ENCODE data around the gene NOC4L.

DNA sequence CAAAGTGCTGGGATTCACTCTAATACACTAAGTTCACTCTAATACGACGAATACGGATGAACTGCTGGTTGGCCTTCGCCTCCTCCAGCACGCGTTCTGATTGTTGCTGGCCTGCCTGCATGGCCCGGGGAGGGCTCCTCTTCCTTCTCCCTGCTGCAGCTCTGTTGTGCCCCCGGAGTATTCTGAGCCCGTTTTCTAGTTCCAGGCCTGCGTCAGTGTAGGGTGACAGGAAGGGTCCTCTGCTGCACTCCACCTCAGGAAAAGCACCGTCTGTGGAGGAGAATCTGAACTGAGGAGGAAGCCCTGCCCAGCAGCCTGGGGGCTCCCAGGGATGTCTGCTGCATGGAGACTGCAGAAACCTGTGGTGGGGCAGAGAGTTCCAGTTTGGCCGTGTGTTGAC, 44.5 kb upstream of the NOC4L start:
- TF ChIP-seq, protein P1, sequence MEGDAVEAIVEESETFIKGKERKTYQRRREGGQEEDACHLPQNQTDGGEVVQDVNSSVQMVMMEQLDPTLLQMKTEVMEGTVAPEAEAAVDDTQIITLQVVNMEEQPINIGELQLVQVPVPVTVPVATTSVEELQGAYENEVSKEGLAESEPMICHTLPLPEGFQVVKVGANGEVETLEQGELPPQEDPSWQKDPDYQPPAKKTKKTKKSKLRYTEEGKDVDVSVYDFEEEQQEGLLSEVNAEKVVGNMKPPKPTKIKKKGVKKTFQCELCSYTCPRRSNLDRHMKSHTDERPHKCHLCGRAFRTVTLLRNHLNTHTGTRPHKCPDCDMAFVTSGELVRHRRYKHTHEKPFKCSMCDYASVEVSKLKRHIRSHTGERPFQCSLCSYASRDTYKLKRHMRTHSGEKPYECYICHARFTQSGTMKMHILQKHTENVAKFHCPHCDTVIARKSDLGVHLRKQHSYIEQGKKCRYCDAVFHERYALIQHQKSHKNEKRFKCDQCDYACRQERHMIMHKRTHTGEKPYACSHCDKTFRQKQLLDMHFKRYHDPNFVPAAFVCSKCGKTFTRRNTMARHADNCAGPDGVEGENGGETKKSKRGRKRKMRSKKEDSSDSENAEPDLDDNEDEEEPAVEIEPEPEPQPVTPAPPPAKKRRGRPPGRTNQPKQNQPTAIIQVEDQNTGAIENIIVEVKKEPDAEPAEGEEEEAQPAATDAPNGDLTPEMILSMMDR (IDR thresholded peaks at IDR 0.05; ENCODE audit: insufficient read depth, low read depth, low read length): no peak
- TF ChIP-seq EZH2 (IDR thresholded peaks at IDR 0.05; ENCODE audit: insufficient read depth, low read length): no peak
